ENCODE data around the gene C4BPA. TPM values are rescaled to one million over a fixed set of nuclear protein-coding genes. Genes with fewer than 3 reads are reported as not detected.

C4BPA gene
- total and polyA plus RNA-seq, 2 of the 8 experiments (the other 6 are each of a cell fraction or from before 2014, with no cell fraction given): not detected

- TF ChIP-seq FOSL1 (IDR thresholded peaks at IDR 0.05; ENCODE audit: insufficient read depth, low read depth, low read length) (no peak), ATF3 (IDR thresholded peaks at IDR 0.05; ENCODE audit: insufficient read depth, low read depth, low read length) (no peak)
These were observed 41.0 kb upstream of the C4BPA start (continued) for GRCh38 chr1:207063014-207063413.
